Mammary epithelial cell (primary cell): ENCODE results near the gene KCNQ1.

Source experiments
- EZH2 ChIP-seq: IDR thresholded peaks from 2 replicates; pipeline ENCODE4 v1.6.1; 2012; ENCODE audit warnings: low read length, inconsistent platforms, borderline replicate concordance
- TF ChIP-seq, protein P1 (sequence below), 2 donors: IDR thresholded peaks in 1 of 2; conservative IDR thresholded peaks in 1 of 2; 2 replicates each; pipeline ENCODE4 v1.5.1; 2011 to 2012; ENCODE audit warnings: inconsistent platforms in 2 of 2, low read length in 2 of 2, mild to moderate bottlenecking in 2 of 2, control low read depth in 1 of 2, low read depth in 1 of 2; ENCODE audit not compliant: insufficient read depth in 1 of 2; ENCODE audit errors: extremely low read depth in 1 of 2

DNA sequence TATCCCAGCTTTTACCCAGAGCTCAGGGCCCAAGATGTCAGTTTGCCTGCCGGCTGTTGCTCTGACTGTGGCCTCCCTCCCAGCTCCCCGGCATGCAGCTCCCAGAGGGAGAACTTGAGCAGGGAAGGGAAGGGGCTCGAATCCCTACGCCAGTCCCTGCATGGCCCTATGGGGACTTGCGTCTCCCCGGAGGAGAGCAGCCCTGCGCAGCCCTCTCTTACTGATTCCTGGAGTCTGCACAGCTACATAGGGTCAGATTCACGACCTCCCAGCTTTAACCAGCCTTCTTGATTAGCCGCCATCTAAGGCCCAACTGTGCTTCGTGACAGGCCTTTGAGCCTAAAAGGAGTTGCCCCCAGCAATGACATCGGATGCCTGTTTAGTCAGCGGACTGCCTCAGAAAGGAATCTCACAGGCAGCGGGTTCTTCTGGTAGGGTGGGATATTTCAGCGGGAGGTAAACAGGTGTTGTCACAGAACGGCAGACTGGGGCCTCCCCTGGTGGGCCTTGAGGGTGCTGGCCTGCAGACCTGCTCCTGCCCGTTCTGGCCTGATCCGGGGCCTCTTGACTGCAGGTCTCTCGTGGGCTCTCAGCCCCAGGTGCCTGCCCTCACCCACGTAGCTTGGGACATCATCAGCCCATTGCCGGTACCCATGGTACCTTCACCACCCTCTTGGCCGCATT lies 298.8 kb downstream of the KCNQ1 start:
- TF ChIP-seq EZH2 = no peak
- TF ChIP-seq, protein P1, sequence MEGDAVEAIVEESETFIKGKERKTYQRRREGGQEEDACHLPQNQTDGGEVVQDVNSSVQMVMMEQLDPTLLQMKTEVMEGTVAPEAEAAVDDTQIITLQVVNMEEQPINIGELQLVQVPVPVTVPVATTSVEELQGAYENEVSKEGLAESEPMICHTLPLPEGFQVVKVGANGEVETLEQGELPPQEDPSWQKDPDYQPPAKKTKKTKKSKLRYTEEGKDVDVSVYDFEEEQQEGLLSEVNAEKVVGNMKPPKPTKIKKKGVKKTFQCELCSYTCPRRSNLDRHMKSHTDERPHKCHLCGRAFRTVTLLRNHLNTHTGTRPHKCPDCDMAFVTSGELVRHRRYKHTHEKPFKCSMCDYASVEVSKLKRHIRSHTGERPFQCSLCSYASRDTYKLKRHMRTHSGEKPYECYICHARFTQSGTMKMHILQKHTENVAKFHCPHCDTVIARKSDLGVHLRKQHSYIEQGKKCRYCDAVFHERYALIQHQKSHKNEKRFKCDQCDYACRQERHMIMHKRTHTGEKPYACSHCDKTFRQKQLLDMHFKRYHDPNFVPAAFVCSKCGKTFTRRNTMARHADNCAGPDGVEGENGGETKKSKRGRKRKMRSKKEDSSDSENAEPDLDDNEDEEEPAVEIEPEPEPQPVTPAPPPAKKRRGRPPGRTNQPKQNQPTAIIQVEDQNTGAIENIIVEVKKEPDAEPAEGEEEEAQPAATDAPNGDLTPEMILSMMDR (conservative IDR thresholded peaks at IDR 0.05 in 1 of 2, IDR thresholded peaks at IDR 0.05 in 1 of 2; ENCODE audit: extremely low read depth in 1 of 2, insufficient read depth in 1 of 2, low read depth in 1 of 2, low read length in 2 of 2) = no peak
